GM21737 (cell line): Measurements from ENCODE around the gene CMC1.
"Not testable (repeated sequence)": the region's sequence is repeated elsewhere in the genome, so short reads cannot be mapped to it uniquely, and the experiment has no call there.

Experiments
- ATAC-seq: cut with Tn5 transposase; IDR thresholded peaks from one replicate; pipeline ENCODE4 v1.9.1; 2021; ENCODE audit warnings: mild to moderate bottlenecking, moderate library complexity; ENCODE audit not compliant: unreplicated experiment

The CMC1 gene

GRCh38 chr3:28241221-28242160 lies at the start of gene CMC1:
CMC1 (plus strand) TSS chr3:28241619; CDS start chr3:28241794, 175 bp downstream.
- peak; percentile 99 for ATAC-seq

- ATAC-seq, result no peak
Measured at GRCh38 chr3:28198161-28198560, 43.3 kb upstream of the CMC1 start.

GRCh38 chr3:28198974-28199373 lies 42.4 kb upstream of the CMC1 start:
- no peak for ATAC-seq

GRCh38 chr3:28199643-28200042 lies 41.8 kb upstream of the CMC1 start:
- ATAC-seq, result not testable (repeated sequence)

- ATAC-seq, result not testable (repeated sequence)
Measured at GRCh38 chr3:28200366-28200848, 41.0 kb upstream of the CMC1 start.

GRCh38 chr3:28206479-28206878 lies 34.9 kb upstream of the CMC1 start:
- ATAC-seq, result no peak

GRCh38 chr3:28207000-28207733 lies 34.3 kb upstream of the CMC1 start:
- no peak for ATAC-seq

GRCh38 chr3:28210968-28211713 lies 30.3 kb upstream of the CMC1 start:
- no peak for ATAC-seq

GRCh38 chr3:28212681-28213080 lies 28.7 kb upstream of the CMC1 start:
- ATAC-seq, result no peak

- no peak for ATAC-seq
Measured at GRCh38 chr3:28215407-28215806, 26.0 kb upstream of the CMC1 start.

GRCh38 chr3:28218071-28218916 lies 23.1 kb upstream of the CMC1 start:
- no peak for ATAC-seq

- ATAC-seq, result no peak
Measured at GRCh38 chr3:28218917-28219198, 22.6 kb upstream of the CMC1 start.

GRCh38 chr3:28224430-28224829 lies 17.0 kb upstream of the CMC1 start:
- no peak for ATAC-seq

- ATAC-seq, result no peak
Measured at GRCh38 chr3:28226020-28226419, 15.4 kb upstream of the CMC1 start.

GRCh38 chr3:28228623-28229022 lies 12.8 kb upstream of the CMC1 start:
- no peak for ATAC-seq

- no peak for ATAC-seq
Measured at GRCh38 chr3:28232659-28233058, 8.8 kb upstream of the CMC1 start.

GRCh38 chr3:28234454-28234853 lies 7.0 kb upstream of the CMC1 start:
- ATAC-seq, result no peak

- no peak for ATAC-seq
Measured at GRCh38 chr3:28239108-28239507, 2.3 kb upstream of the CMC1 start.

- no peak for ATAC-seq
Measured at GRCh38 chr3:28240441-28240840, 978 bp upstream of the CMC1 start.

- ATAC-seq, result no peak
Measured at GRCh38 chr3:28242519-28242918, 1.1 kb downstream of the CMC1 start.
